ENCODE data around the gene ING4. TPM values are rescaled to one million over a fixed set of nuclear protein-coding genes. Genes with fewer than 3 reads are reported as not detected.

The ING4 gene
- total RNA-seq, 1 donor from 2014 or later = 14.4 TPM

GRCh38 chr12:6688999-6689882 lies 26.3 kb upstream of the ING4 start, which contains the start of gene ZNF384:
TSS of gene ZNF384 (minus strand) at chr12:6689375. CDS start at chr12:6679520, 9,855 bp downstream.
- ATAC-seq (peak; percentile 89), DNase-seq (ENCODE audit: low spot score) (peak; percentile 98)

- DNase-seq (ENCODE audit: low spot score) (peak; percentile 56), ATAC-seq (no peak)
These were observed 25.7 kb upstream of the ING4 start for GRCh38 chr12:6688543-6688998.

- ATAC-seq (no peak), DNase-seq (ENCODE audit: low spot score) (no peak)
These were observed 22.9 kb upstream of the ING4 start for GRCh38 chr12:6685814-6686213.

- DNase-seq (ENCODE audit: low spot score) (no peak), ATAC-seq (no peak)
These were observed 21.7 kb upstream of the ING4 start for GRCh38 chr12:6684609-6685008.

- DNase-seq (ENCODE audit: low spot score) (no peak), ATAC-seq (no peak)
These were observed 14.0 kb upstream of the ING4 start for GRCh38 chr12:6676962-6677361.

- ATAC-seq (no peak), DNase-seq (ENCODE audit: low spot score) (no peak)
These were observed 9.2 kb upstream of the ING4 start for GRCh38 chr12:6672143-6672542.

GRCh38 chr12:6667559-6668210 lies 4.8 kb upstream of the ING4 start:
- ATAC-seq (peak; percentile 17), DNase-seq (ENCODE audit: low spot score) (no peak)

- no peak for DNase-seq (ENCODE audit: low spot score)
These were observed 3.3 kb upstream of the ING4 start for GRCh38 chr12:6666211-6666610.

GRCh38 chr12:6664902-6665301 lies 2.0 kb upstream of the ING4 start:
- ATAC-seq (no peak), DNase-seq (ENCODE audit: low spot score) (no peak)

More at GRCh38 chr12:6666211-6666610, 3.3 kb upstream of the ING4 start:
- ATAC-seq = no peak

- no peak for DNase-seq (ENCODE audit: low spot score)
- ATAC-seq = no peak
These were observed 365 bp downstream of the ING4 start for GRCh38 chr12:6662602-6662905.

GRCh38 chr12:6653987-6654386 lies 8.9 kb downstream of the ING4 start:
- no peak for ATAC-seq

GRCh38 chr12:6653342-6653741 lies 9.6 kb downstream of the ING4 start:
- DNase-seq (ENCODE audit: low spot score) = no peak
- ATAC-seq = no peak

More at GRCh38 chr12:6653987-6654386, 8.9 kb downstream of the ING4 start:
- no peak for DNase-seq (ENCODE audit: low spot score)

- DNase-seq (ENCODE audit: low spot score) (no peak), ATAC-seq (no peak)
These were observed 10.5 kb downstream of the ING4 start for GRCh38 chr12:6652391-6652790.

GRCh38 chr12:6650832-6651231 lies 12.1 kb downstream of the ING4 start:
- DNase-seq (ENCODE audit: low spot score) (no peak), ATAC-seq (no peak)

- peak; percentile 96 for ATAC-seq
- DNase-seq (ENCODE audit: low spot score) = peak; percentile 76
These were observed 15.8 kb downstream of the ING4 start, which contains the start of gene ACRBP for GRCh38 chr12:6647083-6647604. TSS of gene ACRBP (minus strand) at chr12:6647432. CDS start at chr12:6647366, 66 bp downstream.

GRCh38 chr12:6646276-6647082 lies 16.4 kb downstream of the ING4 start:
- DNase-seq (ENCODE audit: low spot score) = no peak
- ATAC-seq = peak; percentile 15

- no peak for ATAC-seq
- DNase-seq (ENCODE audit: low spot score) = no peak
These were observed 18.0 kb downstream of the ING4 start for GRCh38 chr12:6644903-6645302.

GRCh38 chr12:6644257-6644596 lies 18.7 kb downstream of the ING4 start:
- DNase-seq (ENCODE audit: low spot score) = no peak

GRCh38 chr12:6643569-6644256 lies 19.2 kb downstream of the ING4 start:
- ATAC-seq (peak; percentile 18), DNase-seq (ENCODE audit: low spot score) (no peak)

More at GRCh38 chr12:6644257-6644596, 18.7 kb downstream of the ING4 start:
- peak; percentile 15 for ATAC-seq

GRCh38 chr12:6641131-6641530 lies 21.8 kb downstream of the ING4 start:
- no peak for ATAC-seq
- no peak for DNase-seq (ENCODE audit: low spot score)
